Esophagus squamous epithelium (tissue), 4 donors: ENCODE data around the gene GAS5.

Experiments used
- CTCF ChIP-seq, 6 experiments: fragments of 450-650 bp in 4 of 6; fragments of 200-600 bp in 2 of 6; sonication (generic) in 2 of 6; IDR thresholded peaks; one replicate each; pipeline ENCODE4 v1.5.1; 2016 to 2019; ENCODE audit warnings: antibody characterized with exemption in 6 of 6, mild to moderate bottlenecking in 4 of 6, moderate library complexity in 4 of 6
- POLR2A ChIP-seq, 4 donors: fragments of 450-650 bp; IDR thresholded peaks; one replicate each; pipeline ENCODE4 v1.6.1; 2017; ENCODE audit warnings: antibody characterized with exemption in 4 of 4, mild to moderate bottlenecking in 4 of 4, moderate library complexity in 3 of 4

- TF ChIP-seq CTCF (IDR thresholded peaks at IDR 0.05) (no peak), POLR2A (IDR thresholded peaks at IDR 0.05) (no peak)
These were observed 40.2 kb downstream of the GAS5 start for GRCh38 chr1:173827611-173828010.
